ENCODE measurements around the gene NUDT8.

DNA sequence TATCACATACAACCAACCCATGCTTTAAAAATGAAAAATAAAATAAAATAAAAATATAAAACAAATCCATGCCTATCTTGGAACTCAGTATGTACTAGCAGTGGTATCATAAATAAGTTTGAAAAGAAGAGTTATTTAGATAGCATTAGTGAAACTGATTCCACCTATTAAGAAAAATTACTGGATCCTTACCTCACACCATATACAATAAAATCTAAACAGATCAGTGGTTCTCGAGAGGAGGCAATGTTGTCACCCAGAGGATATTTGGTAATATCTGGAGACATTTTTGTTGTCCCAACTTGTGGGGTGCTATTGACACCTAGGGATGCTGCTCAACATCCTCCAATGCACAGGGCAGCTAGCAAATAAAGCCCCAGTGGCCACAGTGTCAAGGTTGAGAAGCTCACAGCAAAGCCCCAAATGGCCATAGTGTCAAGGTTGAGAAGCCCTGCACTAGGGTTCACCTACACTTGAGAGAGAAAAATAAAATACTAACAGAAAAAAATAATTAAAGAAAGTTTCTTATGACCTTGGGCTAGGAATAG, 32.9 kb downstream of the NUDT8 start:
- TF ChIP-seq CTCF (conservative IDR thresholded peaks at IDR 0.05 in 1 of 2, IDR thresholded peaks at IDR 0.05 in 1 of 2; ENCODE audit: extremely low read depth in 1 of 2, insufficient read depth in 1 of 2, low read depth in 1 of 2, low read length in 2 of 2) (no peak), EZH2 (IDR thresholded peaks at IDR 0.05; ENCODE audit: borderline replicate concordance, low read length) (no peak)

Data from mammary epithelial cell (primary cell).